NCI-H524 (cell line): ENCODE results near the gene TMEM39B.
"Not testable (repeated sequence)": the region's sequence is repeated elsewhere in the genome, so short reads cannot be mapped to it uniquely, and the experiment has no call there.

Experiments
- DNase-seq, 2 experiments: peaks; one replicate each; lab custom pipeline; 2025; lab: John Stamatoyannopoulos, UW

Gene TMEM39B

DNA sequence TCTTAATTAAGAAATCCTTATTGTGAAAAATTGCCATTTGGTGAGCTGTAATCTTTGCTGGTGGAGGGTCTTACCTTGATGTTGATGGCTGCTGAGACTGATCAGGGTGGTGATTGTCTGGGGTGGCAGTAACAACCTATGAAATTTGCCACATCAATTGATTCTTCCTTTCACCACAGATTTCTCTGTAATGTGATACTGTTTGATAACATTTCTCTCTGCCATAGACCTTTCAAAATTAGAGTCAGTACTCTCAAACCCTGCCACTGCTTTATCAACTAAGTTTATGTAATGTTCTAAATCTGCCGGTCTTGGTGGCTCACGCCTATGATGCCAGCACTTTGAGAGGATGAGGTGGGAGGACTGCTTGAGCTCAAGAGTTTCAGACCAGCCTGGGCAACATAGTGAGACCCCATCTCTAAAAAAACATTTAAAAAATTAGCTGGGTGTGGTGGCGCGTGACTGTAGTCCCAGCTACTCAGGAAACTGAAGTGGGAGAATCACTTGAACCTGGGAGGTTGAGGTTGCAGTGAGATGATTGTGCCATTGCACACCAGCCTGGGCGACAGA, 40.2 kb downstream of the TMEM39B start:
- DNase-seq, result no peak

DNA sequence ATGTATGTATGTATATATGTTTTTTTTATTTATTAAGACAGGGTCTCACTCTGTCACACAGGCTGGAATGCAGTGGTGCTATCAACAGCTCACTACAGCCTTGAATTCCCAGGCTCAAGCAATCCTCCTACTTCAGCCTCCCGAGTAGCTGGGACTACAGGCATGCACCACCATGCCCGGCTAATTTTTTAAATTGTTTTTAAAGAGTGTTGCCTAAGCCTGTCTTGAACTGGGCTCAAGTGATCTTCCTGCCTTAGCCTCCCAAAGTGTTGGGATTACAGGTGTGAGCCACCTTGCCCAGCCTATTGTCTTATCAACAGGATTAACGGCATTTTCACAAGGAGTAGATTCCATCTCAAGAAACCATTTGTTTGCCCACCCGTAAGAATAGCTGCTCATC, 40.7 kb downstream of the TMEM39B start:
- DNase-seq, result not testable (repeated sequence)

DNA sequence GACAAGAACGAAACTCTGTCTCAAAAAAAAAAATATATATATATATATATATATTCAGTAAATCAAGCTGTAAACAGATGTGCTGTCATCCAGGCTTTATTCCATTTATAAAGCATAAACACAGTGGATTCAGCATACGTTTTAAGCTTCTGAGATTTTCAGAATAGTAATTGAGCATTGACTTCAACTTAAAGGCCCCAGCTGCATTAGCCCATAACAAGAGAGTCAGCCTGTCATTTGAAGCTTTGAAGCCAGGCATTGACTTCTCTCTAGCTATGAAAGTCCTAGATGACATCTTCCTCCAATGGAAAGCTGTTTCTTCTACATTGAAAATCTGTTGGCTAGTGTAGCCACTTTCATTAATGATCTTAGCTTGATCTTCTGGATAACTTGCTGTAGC, 41.7 kb downstream of the TMEM39B start:
- DNase-seq, result no peak

DNA sequence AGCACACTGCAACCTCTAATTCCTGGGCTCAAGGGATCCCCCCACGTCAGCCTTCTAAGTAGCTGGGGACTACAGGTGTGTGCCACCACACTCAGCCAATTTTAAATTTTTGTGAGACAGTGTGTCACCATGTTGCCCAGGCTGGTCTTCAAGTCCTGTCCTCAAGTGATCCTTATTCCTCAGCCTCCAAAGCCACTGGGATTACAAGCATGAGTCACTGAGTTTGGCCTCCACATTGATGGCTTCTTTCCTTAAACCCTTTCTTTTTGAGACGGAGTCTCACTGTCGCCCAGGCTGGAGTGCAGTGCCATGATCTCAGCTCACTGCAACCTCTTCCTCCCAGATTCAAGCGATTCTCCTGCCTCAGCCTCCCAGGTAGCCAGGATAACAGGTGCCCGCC, 42.8 kb downstream of the TMEM39B start:
- DNase-seq, result no peak

DNA sequence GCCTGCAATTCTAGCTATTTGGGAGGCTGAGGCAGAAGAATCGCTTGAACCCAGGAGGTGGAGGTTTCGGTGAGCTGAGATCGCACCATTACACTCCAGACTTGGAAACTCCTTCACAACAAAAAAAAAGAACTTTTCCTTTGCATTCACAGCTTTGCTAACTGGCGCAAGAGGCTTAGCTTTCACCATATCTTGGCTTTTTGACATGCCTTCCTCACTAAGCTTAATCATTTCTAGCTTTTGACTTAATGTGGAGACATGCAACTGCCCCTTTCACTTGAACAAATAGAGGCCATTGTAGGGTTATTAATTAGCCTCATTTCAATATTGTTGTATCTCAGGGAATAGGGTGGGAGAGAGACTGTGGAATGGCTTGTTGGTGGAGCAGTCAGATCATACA, 43.8 kb downstream of the TMEM39B start:
- DNase-seq, result no peak

DNA sequence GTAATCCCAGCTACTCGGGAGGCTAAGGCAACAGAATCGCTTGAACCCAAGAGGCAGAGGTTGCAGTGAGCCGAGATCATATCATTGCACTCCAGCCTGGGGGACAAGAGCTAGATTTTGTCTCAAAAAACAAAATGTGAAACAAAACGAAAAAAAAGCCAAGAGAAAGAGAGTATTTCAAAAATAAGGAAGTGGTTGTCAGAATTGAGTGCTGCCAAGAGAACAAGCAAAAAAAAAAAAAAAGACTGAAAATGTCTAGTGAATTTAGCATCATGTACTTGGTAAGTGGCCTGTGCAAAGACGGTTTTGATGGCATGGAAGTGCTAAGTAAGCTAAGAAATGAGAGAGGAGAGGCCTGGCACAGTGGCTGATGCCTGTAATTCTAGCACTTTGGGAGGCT, 49.4 kb downstream of the TMEM39B start:
- DNase-seq, result no peak

DNA sequence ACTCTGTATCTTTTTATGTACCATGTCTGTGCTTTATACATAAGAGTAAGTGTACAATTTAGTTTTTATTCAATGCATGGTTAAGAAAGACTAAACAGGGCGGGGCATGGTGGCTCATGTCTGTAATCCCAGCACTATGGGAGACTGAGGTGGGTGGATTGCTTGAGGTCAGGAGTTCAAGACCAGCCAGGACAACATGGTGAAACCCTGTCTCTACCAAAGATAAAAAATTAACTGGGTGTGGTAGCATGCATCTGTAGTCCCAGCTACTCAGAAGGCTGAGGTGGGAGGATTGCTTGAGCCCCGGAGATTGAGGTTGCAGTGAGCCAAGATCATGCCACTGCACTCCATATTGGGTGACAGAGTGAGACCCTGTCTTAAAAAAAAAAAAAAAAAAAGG, 50.6 kb downstream of the TMEM39B start:
- DNase-seq, result not testable (repeated sequence)

DNA sequence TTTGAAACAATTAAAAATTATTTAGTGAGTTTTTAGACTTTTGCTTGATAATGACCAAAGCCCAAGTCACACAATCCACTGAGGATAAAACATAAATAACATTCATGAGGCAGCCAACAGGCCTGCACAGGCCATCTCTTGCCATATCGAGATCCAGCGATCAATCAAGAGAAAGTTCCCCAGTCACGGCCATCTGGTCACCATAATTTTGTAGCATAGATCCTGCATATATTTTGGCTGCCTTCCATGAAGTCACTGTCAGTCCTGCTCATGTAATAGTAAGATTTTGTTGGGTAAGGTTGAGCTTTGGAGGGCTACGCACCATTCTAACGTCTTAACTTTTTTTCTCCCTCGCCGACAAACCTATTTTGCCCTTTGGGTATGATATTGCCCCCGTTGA, 52.6 kb downstream of the TMEM39B start:
- DNase-seq, result peak; percentile 31 to 67

DNA sequence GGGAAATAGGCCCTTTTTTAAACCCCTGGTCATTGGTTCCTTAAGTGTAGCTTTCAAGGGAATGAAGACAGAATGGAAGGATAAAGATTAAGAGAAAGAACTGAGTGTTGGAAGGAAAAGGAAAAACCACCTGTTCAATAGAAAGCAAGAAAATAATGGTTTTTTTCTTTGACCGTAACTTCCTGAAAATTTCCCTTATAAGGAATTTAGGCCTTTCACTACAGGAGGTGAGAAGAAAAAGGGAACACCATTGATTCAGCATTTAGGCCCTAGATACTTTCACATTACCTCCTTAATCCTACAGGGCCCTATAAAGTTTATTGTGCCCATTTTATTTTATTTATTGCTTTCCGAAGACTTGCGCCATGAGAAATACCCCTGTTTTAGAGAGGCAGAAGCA, 54.0 kb downstream of the TMEM39B start:
- no peak for DNase-seq

DNA sequence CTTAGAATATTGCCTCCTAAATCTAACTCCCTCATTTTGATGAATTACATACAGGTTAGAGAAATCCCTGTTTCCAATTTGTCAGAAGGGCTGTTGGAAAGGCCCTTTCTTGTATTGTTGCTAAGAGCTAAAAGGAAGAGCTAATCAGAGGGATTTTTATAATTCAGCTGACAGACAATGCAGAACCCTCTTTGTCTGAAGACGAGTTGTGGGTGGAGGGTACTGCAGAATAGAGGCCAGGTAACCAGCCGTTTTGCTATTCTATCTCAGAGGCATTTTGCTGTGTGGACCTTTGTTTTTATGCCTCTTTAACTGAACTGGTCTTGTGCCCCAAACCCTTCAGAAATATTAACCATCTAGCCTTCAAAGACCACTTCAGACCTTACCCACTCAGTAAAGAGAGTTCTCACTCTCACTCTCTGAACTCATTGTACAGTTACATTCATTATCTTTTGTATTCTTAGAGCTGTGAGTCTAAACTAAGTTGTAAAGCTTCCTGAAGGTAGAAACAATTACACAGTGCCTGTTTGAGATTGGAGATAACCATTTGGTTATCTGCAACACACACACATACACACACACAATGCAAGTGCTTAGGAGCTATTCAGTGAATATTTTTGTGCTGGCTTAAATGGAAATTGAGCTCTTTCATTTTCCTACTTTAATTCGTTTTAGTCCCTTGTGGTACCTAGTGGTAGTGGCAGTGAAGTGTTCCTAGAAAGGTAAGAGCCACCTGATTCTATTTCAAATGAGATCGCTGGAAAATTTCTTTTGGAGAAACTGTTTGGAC, 54.9 kb downstream of the TMEM39B start:
- no peak for DNase-seq

DNA sequence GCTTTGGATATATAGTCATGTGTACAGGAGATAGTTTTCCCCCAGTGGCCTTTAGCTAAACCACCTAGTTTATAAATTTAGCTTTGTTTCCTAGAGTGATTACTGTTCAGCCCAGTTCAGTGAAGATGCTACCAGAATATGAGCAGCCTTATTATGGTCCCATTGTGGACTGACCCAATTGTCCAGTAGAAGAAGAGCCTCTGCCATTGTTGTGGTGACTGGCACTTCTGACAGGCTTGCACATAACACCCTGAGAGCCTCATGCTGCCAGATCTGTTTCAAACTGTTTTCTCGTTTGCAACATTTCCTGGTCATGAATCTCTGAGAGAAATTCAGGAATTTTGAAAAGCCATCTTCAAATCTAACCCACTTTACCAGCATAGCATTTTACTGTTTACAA, 55.7 kb downstream of the TMEM39B start:
- no peak for DNase-seq

DNA sequence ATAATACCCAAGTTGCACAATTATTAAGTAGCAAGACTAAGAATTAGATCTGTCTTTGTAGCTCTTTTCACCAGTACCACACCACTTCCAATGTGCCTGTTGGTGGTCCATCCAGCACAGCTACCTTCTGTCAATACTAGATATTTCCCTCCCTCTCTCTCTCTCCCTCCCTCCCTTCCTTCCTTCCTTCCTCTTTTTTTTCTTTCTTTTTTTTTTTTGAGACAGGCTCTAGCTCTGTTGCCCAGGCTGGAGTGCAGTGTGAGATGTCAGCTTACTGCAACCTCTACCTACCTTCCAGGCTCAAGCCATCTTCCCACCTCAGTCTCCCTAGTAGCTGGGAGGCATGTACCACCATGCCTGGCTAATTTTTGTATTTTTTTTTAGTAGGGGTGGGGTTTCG, 56.2 kb downstream of the TMEM39B start:
- no peak for DNase-seq

DNA sequence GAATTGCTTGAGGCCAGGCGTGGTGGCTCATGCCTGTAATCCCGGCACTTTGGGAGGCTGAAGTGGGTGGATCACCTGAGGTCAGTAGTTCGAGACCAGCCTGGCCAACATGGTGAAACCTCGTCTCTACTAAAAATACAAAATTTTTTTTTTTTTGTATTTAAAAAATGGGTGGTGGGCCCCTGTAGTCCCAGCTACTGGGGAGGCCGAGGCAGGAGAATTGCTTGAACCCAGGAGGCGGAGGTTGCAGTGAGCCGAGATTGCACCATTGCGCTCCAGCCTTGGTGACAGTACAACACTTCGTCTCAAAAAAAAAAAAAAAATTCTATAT, 61.2 kb downstream of the TMEM39B start:
- not testable (repeated sequence) for DNase-seq

DNA sequence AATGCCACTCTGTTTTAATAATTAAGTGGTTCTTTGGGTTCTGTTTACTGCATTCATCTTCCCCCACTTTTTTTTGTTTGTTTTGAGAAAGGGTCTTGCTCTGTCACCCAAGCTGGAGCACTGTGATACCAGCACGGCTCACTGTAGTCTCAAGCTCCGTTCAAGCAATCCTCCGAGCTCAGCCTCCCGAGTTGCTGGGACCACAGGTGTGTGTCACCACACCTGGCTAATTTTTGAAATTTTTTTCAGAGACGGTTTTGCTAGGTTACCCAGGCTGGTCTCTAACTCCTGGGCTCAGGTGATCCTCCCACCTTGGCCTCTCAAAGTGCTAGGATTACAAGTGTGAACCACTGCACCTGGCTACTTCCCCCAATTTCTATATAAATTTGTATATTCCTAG, 64.4 kb downstream of the TMEM39B start:
- DNase-seq, result no peak

DNA sequence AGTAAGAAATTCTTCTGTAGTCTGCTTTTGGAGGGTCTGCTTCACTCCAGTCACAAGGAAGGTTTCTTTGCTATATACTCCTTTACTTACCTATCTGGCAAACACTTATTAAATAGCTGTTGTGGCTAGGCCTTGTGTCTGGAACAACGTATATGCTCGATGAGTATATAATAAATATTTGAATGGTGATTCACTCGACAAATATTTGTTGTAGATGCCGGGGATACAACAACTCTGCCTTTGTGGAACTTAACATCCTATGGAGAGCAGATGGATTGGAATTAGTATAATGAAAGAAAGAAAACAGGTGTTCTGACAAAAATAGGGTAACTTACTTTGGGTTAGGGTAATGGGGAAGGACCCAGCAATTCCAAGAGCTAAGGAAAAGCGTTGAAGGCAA, 66.2 kb downstream of the TMEM39B start:
- DNase-seq, result no peak

DNA sequence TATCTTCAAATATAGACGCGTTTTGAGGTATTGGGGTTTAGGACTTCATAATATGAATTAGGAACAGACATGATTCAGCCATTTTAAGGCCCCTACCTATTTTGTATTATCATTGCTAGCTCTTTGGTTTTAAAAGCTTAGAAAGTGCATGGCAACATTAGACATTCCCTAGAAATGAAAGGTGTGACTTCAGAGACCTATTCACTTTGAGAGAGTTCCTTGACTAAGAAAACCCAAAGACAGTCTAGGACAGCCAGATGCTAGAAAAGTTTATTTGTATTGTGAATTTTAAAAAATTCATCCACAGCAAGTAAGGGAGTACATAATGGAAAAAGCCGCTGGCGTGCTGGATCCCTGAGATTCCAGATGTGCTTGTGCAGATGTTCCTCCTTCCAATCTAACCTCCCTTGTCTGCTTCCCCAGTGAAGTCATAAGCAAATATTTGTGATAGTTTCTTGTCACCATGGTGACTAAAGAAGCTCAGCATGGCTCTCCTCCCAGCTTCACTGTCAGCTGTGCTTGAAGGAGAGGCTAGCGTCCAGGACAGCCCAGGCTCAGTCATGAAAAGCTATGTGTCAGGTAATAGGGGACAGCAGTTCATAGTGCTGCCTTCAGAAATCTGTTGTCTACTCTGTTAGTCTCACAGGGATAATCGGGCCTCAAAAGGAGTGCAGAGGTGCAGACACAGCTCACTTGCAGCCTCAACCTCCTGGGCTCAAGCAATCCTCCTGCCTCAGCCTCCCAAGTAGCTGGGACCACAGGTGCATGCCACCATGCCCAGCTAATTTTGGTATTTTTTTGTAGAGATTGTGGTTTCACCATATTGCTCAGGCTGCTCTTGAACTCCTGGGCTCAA, 69.9 kb downstream of the TMEM39B start:
- DNase-seq, result no peak

DNA sequence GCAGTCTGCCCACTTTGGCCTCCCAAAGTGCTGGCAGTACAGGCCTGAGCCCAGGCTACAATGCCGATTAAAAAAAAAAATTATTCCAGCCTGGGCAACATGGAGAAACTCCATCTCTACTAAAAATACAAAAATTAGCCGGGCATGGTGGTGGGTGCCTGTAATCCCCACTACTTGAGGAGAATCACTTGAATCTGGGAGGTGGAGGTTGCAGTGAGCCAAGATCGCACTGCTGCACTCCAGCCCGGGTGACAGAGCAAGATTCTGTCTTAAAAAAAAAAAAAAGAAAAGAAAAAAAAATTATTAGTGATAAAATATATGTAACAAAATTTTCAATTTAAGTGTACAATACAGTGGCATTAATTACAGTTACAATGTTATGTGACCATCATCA, 70.6 kb downstream of the TMEM39B start:
- not testable (repeated sequence) for DNase-seq

DNA sequence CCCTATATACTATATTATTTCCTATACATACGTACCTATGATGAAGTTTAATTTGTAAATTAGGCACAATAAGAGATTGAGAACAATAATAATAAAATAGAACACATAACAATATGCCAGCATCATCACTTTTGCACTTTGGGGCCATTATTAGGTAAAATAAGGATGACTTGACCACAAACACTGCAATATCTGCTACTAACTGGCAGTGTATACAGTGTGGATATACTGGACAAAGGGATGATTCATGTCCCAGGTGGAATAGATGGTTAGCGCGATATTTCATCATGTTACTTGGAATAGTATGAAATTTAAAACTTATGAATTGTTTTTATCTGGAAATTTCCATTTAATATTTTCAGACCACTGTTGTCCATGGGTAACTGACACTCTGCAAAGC, 71.3 kb downstream of the TMEM39B start:
- DNase-seq, result no peak

DNA sequence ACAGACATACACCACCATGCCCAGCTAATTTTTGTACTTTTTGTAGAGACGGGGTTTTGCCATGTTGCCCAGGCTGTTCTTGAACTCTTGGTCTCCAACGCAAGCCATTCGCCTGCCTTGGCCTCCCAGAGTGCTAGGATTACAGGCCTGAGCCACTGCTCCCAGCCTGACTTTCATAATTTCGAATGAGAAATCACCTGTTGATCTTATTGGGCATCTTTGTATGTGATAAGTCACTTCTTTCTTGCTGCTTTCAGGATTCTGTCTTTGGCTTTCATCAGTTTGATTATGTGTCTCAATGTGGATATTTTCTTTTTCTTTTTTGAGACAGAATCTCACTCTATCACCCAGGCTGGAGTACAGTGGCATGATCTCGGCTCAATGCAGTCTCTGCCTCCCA, 75.1 kb downstream of the TMEM39B start:
- not testable (repeated sequence) for DNase-seq

DNA sequence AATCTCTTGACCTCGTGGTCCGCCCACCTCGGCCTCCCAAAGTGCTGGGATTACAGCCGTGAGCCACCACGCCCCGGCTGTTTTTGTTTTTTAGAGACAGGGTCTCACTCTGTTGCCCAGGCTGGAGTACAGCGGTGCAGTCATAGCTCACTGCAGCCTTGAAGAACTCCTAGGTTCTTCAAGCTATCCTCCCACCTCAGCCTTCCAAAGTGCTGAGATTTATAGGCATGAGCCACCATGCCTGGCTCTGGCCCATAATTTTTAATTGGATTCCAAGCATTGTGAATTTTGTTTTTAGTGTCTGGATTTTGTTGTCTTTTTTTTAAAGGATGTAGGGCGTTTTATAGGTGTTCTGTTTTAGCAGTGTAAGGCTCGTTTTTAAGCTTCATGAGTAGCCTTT, 78.1 kb downstream of the TMEM39B start:
- no peak for DNase-seq

DNA sequence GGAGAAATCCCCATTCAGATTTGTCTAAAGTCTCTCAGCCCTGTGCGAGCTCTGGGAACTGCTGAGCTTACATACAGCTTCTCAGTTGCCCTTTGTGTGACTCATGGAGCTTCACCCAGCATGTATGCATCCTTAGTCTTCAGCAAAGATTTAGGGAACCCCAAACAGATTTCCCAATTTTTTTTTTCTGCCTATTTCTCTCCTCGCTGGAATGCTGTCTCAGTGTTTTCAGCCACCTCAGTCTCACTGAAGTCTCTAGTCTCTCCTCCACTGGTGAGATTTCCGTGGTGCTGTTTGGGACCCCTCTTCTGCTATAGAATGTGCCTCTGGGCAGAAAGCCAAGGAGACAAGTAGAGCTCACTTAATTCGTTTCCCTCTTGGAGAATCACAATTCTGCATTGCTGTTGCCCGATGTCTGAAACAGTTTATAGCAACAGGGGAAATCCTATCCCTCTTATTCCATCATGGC, 78.6 kb downstream of the TMEM39B start:
- DNase-seq, result peak in 1 of 2 experiments; percentile 26
